Hepatocyte (in vitro differentiated cells): ENCODE data around the gene TMEM237. TPM values are rescaled to one million over a fixed set of nuclear protein-coding genes. Genes with fewer than 3 reads are reported as not detected.

Experiments
- DNase-seq: peaks from one replicate; pipeline ENCODE4 v3.0.0-alpha.2; 2016; ENCODE audit warnings: low spot score
- H2AFZ ChIP-seq: fragments of 200-600 bp; sonication (generic); 2 replicates; pipeline ENCODE4 v1.6.0; 2016; ENCODE audit warnings: antibody characterized with exemption, mild to moderate bottlenecking
- H3K27ac ChIP-seq: fragments of 200-600 bp; sonication (generic); 2 replicates; pipeline ENCODE4 v1.5.1; 2016; ENCODE audit warnings: mild to moderate bottlenecking
- H3K27me3 ChIP-seq: fragments of 200-600 bp; sonication (generic); 2 replicates; pipeline ENCODE4 v1.6.1; 2016
- H3K36me3 ChIP-seq: fragments of 200-600 bp; sonication (generic); replicated peaks from 2 replicates; pipeline ENCODE4 v1.5.1; 2016; ENCODE audit warnings: low read depth; ENCODE audit not compliant: insufficient read depth
- H3K4me1 ChIP-seq: fragments of 200-600 bp; sonication (generic); 2 replicates; pipeline ENCODE4 v1.5.1; 2016; ENCODE audit warnings: mild to moderate bottlenecking, moderate library complexity; ENCODE audit not compliant: insufficient read depth
- H3K4me2 ChIP-seq: fragments of 200-600 bp; sonication (generic); 2 replicates; pipeline ENCODE4 v1.6.0; 2016
- H3K4me3 ChIP-seq: fragments of 200-600 bp; sonication (generic); 2 replicates; pipeline ENCODE4 v1.5.1; 2016; ENCODE audit warnings: mild to moderate bottlenecking
- H3K79me2 ChIP-seq: fragments of 200-600 bp; sonication (generic); 2 replicates; pipeline ENCODE4 v1.6.0; 2017; ENCODE audit warnings: mild to moderate bottlenecking
- H3K9me2 ChIP-seq: fragments of 200-600 bp; sonication (generic); replicated peaks from 2 replicates; pipeline ENCODE4 v1.6.0; 2017; ENCODE audit warnings: mild to moderate bottlenecking; ENCODE audit not compliant: insufficient read depth
- H3K9me3 ChIP-seq: fragments of 200-600 bp; sonication (generic); 2 replicates; pipeline ENCODE4 v1.5.1; 2016; ENCODE audit warnings: low read depth, mild to moderate bottlenecking
- H4K20me1 ChIP-seq: fragments of 200-600 bp; sonication (generic); 2 replicates; pipeline ENCODE4 v1.6.0; 2016; ENCODE audit warnings: mild to moderate bottlenecking; ENCODE audit not compliant: insufficient read depth, poor library complexity, severe bottlenecking
- CTCF ChIP-seq: fragments of 200-600 bp; sonication (generic); IDR thresholded peaks from 2 replicates; pipeline ENCODE4 v1.5.1; 2016; ENCODE audit warnings: antibody characterized with exemption, mild to moderate bottlenecking; ENCODE audit not compliant: poor library complexity
- EZH2 ChIP-seq: fragments of 200-600 bp; sonication (generic); IDR thresholded peaks from 2 replicates; pipeline ENCODE4 v1.6.1; 2016; ENCODE audit warnings: antibody characterized with exemption, mild to moderate bottlenecking, borderline replicate concordance
- EZH2phosphoT487 ChIP-seq: fragments of 200-600 bp; sonication (generic); IDR thresholded peaks from one replicate; pipeline ENCODE4 v1.6.1; 2018; ENCODE audit warnings: antibody characterized with exemption, mild to moderate bottlenecking, low read depth, moderate library complexity; ENCODE audit not compliant: unreplicated experiment, severe bottlenecking
- WGBS: methylation state at CpG from one replicate; pipeline ENCODE4 v1.1.6; 2016; ENCODE audit warnings: low lambda C conversion rate; ENCODE audit errors: missing lambda C conversion rate; 5-methylcytosine and 5-hydroxymethylcytosine counted together
- polyA plus RNA-seq: library from polyadenylated mRNA; unstranded; fragments of >200 nt; fragmentation: Nextera tagmentation; extraction: Ambion mirVana; gene quantifications from 2 replicates; pipeline ENCODE4 v1.2.1, GENCODE V29; 2016
- total RNA-seq: library from RNA; depleted of rRNA; stranded (reverse); fragments of >200 nt; gene quantifications from 2 replicates; pipeline ENCODE4 v1.2.3, GENCODE V29; 2014

The TMEM237 gene
- total and polyA plus RNA-seq, 2 experiments from 2014 or later, result 26.9 to 33.6 TPM

GRCh38 chr2:201638326-201638725, 5.0 kb downstream of the TMEM237 start:
- Histone ChIP-seq H3K27ac (peak overlapping the region; percentile 26), H3K4me3 (no peak overlapping the region), H4K20me1 (no peaks in the 10 kb centered on the region), H3K27me3 (no peaks in the 10 kb centered on the region), H3K4me2 (no peak overlapping the region), H3K9me3 (no peaks in the 10 kb centered on the region), H3K79me2 (peaks cover 8% of the 10 kb centered on the region), H2AFZ (no peak overlapping the region), H3K4me1 (no peaks in the 10 kb centered on the region), H3K36me3 (peaks cover 4% of the 10 kb centered on the region), H3K9me2 (no peaks in the 10 kb centered on the region)
- TF ChIP-seq CTCF (no peak), EZH2 (no peak), EZH2phosphoT487 (no peak)
- no peak for DNase-seq
- WGBS, result 73% methylated on average over 4 of the region's 4 CpGs

GRCh38 chr2:201633661-201634249, 9.5 kb downstream of the TMEM237 start:
- TF ChIP-seq CTCF (no peak), EZH2 (no peak), EZH2phosphoT487 (no peak)
- 58% methylated on average over 4 of the region's 4 CpGs for WGBS

GRCh38 chr2:201631041-201631440, 12.3 kb downstream of the TMEM237 start:
- no peaks in the 10 kb centered on the region for H3K27me3 ChIP-seq
- no peaks in the 10 kb centered on the region for H3K36me3 ChIP-seq
- H4K20me1 ChIP-seq, result no peaks in the 10 kb centered on the region
- H3K27ac ChIP-seq, result no peak overlapping the region
- TF ChIP-seq CTCF (no peak), EZH2phosphoT487 (no peak), EZH2 (no peak)
- no peaks in the 10 kb centered on the region for H3K9me3 ChIP-seq
- no peak for DNase-seq
- H3K9me2 ChIP-seq, result no peaks in the 10 kb centered on the region
- no peak overlapping the region for H2AFZ ChIP-seq
- H3K4me1 ChIP-seq, result no peaks in the 10 kb centered on the region
- no peak overlapping the region for H3K4me3 ChIP-seq
- 96% methylated on average over 8 of the region's 8 CpGs for WGBS
- H3K79me2 ChIP-seq, result no peaks in the 10 kb centered on the region
- no peak overlapping the region for H3K4me2 ChIP-seq

More at GRCh38 chr2:201633661-201634249, 9.5 kb downstream of the TMEM237 start:
- H3K27ac ChIP-seq, result no peak overlapping the region
- no peaks in the 10 kb centered on the region for H3K79me2 ChIP-seq
- no peaks in the 10 kb centered on the region for H3K9me2 ChIP-seq
- no peak overlapping the region for H3K4me2 ChIP-seq
- no peak overlapping the region for H2AFZ ChIP-seq
- no peaks in the 10 kb centered on the region for H3K4me1 ChIP-seq
- no peaks in the 10 kb centered on the region for H3K27me3 ChIP-seq
- no peak for DNase-seq
- H4K20me1 ChIP-seq, result no peaks in the 10 kb centered on the region
- peaks cover 4% of the 10 kb centered on the region for H3K36me3 ChIP-seq
- no peaks in the 10 kb centered on the region for H3K9me3 ChIP-seq
- H3K4me3 ChIP-seq, result no peak overlapping the region

GRCh38 chr2:201630577-201630976, 12.7 kb downstream of the TMEM237 start:
- H2AFZ ChIP-seq, result no peak overlapping the region
- DNase-seq, result no peak
- no peaks in the 10 kb centered on the region for H3K36me3 ChIP-seq
- H3K27me3 ChIP-seq, result no peaks in the 10 kb centered on the region
- H3K9me3 ChIP-seq, result no peaks in the 10 kb centered on the region
- H3K4me3 ChIP-seq, result no peak overlapping the region
- WGBS, result 92% methylated on average over 2 of the region's 2 CpGs
- TF ChIP-seq CTCF (no peak), EZH2phosphoT487 (no peak), EZH2 (no peak)
- no peaks in the 10 kb centered on the region for H3K9me2 ChIP-seq
- H3K79me2 ChIP-seq, result no peaks in the 10 kb centered on the region
- no peak overlapping the region for H3K4me2 ChIP-seq
- no peak overlapping the region for H3K27ac ChIP-seq
- no peaks in the 10 kb centered on the region for H4K20me1 ChIP-seq
- H3K4me1 ChIP-seq, result no peaks in the 10 kb centered on the region
